KMS-11 (cell line): ENCODE data around the gene EDN2.

Source experiments
- H2AFZ ChIP-seq: fragments of 200-600 bp; sonication (generic); 2 replicates; pipeline ENCODE4 v1.6.1; 2016; ENCODE audit warnings: antibody characterized with exemption, mixed run types, low read depth
- H3K27ac ChIP-seq: fragments of 200-600 bp; sonication (generic); 2 replicates; pipeline ENCODE4 v1.6.1; 2016; ENCODE audit warnings: mild to moderate bottlenecking, mixed run types
- H3K27me3 ChIP-seq: fragments of 200-600 bp; sonication (generic); 2 replicates; pipeline ENCODE4 v1.6.1; 2017; ENCODE audit warnings: mild to moderate bottlenecking, low read depth, mixed run types, moderate library complexity; ENCODE audit not compliant: insufficient read depth
- H3K36me3 ChIP-seq: fragments of 200-600 bp; sonication (generic); 2 replicates; pipeline ENCODE4 v1.6.1; 2017; ENCODE audit warnings: mild to moderate bottlenecking, mixed run types; ENCODE audit not compliant: insufficient read depth
- H3K4me1 ChIP-seq: fragments of 200-600 bp; sonication (generic); 2 replicates; pipeline ENCODE4 v1.6.1; 2016; ENCODE audit warnings: mild to moderate bottlenecking, low read depth, mixed run types; ENCODE audit not compliant: poor library complexity, severe bottlenecking
- H3K4me2 ChIP-seq: fragments of 200-600 bp; sonication (generic); 2 replicates; pipeline ENCODE4 v1.7.0; 2016; ENCODE audit warnings: mild to moderate bottlenecking, mixed run types
- H3K4me3 ChIP-seq: fragments of 200-600 bp; sonication (generic); IDR thresholded peaks from 2 replicates; pipeline ENCODE4 v1.6.1; 2017; ENCODE audit warnings: low read depth, low read length, mixed read lengths; ENCODE audit not compliant: insufficient read depth
- H3K79me2 ChIP-seq: fragments of 200-600 bp; sonication (generic); 2 replicates; pipeline ENCODE4 v1.6.1; 2016; ENCODE audit warnings: low read depth, mixed run types; ENCODE audit not compliant: insufficient read depth
- H3K9ac ChIP-seq: fragments of 200-600 bp; sonication (generic); 2 replicates; pipeline ENCODE4 v1.6.1; 2016; ENCODE audit warnings: mild to moderate bottlenecking, mixed run types
- H4K20me1 ChIP-seq: fragments of 200-600 bp; sonication (generic); 2 replicates; pipeline ENCODE4 v1.6.1; 2016; ENCODE audit warnings: mild to moderate bottlenecking, mixed run types; ENCODE audit not compliant: insufficient read depth
- TF ChIP-seq, protein P1 (sequence below): fragments of 200-600 bp; sonication (generic); conservative IDR thresholded peaks from 2 replicates; pipeline ENCODE4 v1.6.1; 2017; ENCODE audit warnings: low read depth, mild to moderate bottlenecking, antibody characterized with exemption, low read length, moderate library complexity, mixed read lengths

The EDN2 gene

DNA sequence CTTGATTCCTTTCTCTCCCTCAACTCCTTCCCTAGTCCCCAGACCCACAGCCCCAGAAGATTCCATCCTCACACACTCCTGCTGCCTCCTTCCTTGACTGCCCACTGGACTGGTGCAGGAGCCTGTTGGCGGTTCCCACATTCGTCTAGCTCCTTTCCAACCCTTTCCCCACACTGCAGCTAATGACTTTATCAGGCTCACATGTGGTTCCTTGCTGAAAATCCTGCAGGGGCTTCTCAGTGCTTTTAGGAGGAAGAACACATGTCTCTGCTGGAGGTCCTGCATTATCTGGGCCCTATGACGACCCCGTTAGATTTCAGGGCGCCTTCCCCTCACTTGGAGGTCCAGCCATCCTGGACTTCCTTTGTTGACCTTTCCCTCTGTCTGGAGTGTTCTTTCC, 50.2 kb downstream of the EDN2 start:
- Histone ChIP-seq H3K4me3 (no peak overlapping the region), H3K36me3 (no peaks in the 10 kb centered on the region), H2AFZ (no peak overlapping the region), H3K79me2 (no peaks in the 10 kb centered on the region), H3K27ac (no peak overlapping the region), H4K20me1 (no peaks in the 10 kb centered on the region), H3K9ac (no peak overlapping the region), H3K4me1 (peaks cover 29% of the 10 kb centered on the region), H3K4me2 (no peak overlapping the region), H3K27me3 (no peaks in the 10 kb centered on the region; the same call in 1 of the 2 replicates)
- TF ChIP-seq, protein P1, sequence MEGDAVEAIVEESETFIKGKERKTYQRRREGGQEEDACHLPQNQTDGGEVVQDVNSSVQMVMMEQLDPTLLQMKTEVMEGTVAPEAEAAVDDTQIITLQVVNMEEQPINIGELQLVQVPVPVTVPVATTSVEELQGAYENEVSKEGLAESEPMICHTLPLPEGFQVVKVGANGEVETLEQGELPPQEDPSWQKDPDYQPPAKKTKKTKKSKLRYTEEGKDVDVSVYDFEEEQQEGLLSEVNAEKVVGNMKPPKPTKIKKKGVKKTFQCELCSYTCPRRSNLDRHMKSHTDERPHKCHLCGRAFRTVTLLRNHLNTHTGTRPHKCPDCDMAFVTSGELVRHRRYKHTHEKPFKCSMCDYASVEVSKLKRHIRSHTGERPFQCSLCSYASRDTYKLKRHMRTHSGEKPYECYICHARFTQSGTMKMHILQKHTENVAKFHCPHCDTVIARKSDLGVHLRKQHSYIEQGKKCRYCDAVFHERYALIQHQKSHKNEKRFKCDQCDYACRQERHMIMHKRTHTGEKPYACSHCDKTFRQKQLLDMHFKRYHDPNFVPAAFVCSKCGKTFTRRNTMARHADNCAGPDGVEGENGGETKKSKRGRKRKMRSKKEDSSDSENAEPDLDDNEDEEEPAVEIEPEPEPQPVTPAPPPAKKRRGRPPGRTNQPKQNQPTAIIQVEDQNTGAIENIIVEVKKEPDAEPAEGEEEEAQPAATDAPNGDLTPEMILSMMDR: no peak

DNA sequence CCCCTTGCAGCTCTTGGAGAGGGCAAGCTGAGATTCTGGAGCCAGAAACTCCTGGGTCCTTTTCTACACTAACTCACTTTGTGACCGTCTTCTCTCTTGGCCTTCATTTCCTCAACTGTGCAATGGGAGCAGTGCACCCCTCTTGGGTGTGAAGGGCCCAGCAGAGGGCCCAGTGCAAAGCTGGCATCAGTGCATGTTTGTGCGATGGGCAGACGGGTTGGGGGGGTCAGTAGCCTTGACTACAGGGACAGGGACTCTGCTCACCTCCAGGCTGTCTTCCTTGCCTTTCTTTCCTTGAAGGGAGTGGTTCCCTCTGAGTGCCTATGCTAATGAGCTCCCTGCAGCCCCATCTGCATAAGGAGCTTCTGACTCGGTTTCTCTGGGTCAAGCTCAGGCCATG, 51.0 kb downstream of the EDN2 start:
- Histone ChIP-seq H3K9ac (no peak overlapping the region), H3K36me3 (no peaks in the 10 kb centered on the region), H3K79me2 (no peaks in the 10 kb centered on the region), H3K4me3 (no peak overlapping the region), H3K27ac (no peak overlapping the region), H2AFZ (no peak overlapping the region), H4K20me1 (no peaks in the 10 kb centered on the region), H3K4me1 (peaks cover 33% of the 10 kb centered on the region), H3K4me2 (no peak overlapping the region), H3K27me3 (no peaks in the 10 kb centered on the region; the same call in 1 of the 2 replicates)
- TF ChIP-seq, protein P1: no peak

DNA sequence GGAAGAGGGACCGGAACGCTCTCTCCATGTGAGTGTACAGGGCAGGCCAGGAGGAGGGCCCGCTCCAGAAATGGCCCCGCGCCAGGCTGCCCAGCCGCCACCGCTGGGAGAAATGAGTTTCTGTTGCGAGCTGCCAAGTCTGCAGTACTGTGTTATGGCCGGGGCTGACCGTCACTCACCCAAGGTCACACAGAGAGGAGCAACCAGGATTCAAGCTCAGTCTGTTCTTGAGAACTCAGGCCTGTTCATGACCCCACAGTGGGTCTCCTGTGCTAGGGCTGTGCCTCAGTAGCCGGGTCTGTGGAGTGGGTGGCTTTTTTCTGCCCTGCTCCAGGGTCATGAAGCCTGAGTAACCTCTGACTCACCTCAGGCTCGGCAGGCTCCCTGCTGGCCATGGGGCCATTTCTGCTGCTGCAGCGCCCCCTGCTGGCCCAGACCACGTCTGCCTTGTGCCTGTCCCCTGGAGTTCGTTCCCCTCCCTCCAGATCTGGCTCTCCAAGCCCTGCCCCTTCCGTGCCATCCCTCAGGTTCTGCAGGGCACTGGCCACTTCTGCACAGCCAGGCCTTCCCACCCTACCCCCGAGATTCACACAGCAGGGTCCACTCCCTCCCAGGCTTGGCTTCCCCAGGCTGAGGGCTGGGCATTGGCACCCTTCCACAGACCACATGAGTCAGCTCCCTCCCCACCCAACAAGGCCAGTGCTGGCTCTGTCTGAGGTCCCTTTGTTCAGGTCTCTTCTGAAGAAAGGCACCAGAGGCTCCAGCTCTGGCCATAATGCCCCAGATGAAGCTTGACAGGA, 51.8 kb downstream of the EDN2 start:
- TF ChIP-seq, protein P1: peak; percentile 88
- peaks cover 33% of the 10 kb centered on the region for H3K4me1 ChIP-seq
- H3K36me3 ChIP-seq: no peaks in the 10 kb centered on the region
- no peak overlapping the region for H3K9ac ChIP-seq
- H2AFZ ChIP-seq: peak overlapping the region; percentile 5; the same call in 1 of the 2 replicates
- no peaks in the 10 kb centered on the region for H4K20me1 ChIP-seq
- H3K27me3 ChIP-seq: no peaks in the 10 kb centered on the region; the same call in 1 of the 2 replicates
- no peak overlapping the region for H3K4me2 ChIP-seq
- no peak overlapping the region for H3K4me3 ChIP-seq
- H3K27ac ChIP-seq: no peak overlapping the region
- no peaks in the 10 kb centered on the region for H3K79me2 ChIP-seq

DNA sequence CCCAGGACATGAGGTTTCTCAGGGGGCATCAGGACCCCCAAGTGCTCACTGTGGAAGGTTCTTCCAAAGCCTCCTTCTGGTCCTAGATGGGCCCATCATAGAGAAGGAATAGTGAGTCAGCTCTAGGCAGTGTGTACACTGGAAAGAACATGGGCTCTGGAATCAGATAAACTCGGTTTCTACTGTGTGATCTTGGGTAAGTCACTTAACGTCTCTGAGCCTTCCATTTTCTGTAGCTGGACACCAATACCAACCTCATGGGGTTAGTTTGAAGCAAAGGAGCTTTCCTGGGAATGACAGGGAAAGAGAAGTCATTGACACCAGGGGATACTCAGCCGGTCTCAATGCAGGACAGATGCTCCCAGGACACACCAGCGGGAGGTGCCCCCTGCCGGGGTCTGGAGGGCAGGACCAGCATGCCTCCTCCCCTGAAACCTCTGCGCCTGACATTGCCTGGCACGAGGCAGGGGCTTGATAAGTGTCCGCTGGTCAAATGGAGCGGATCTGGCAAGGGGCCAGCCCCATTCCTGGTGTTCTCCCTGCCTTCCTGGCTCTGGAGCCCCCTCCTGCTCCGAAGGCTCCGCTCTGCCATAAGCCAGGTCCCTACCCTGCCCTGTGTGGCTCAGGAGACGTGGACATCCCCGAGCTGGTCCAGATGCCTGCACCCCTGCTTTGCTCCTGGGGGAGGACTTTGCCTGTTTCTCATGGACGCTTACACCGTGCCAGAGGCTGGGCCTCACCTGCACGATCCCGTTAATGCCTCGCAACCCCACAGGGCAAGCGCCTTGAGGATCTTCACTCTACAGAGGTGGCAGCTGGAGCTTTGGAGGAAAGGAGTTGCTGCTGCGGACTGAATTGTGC, 52.8 kb downstream of the EDN2 start:
- Histone ChIP-seq H4K20me1 (no peaks in the 10 kb centered on the region), H3K4me2 (no peak overlapping the region), H3K79me2 (no peaks in the 10 kb centered on the region), H3K4me3 (no peak overlapping the region), H3K36me3 (no peaks in the 10 kb centered on the region), H2AFZ (no peak overlapping the region), H3K4me1 (peaks cover 33% of the 10 kb centered on the region), H3K27me3 (no peaks in the 10 kb centered on the region; the same call in 1 of the 2 replicates), H3K27ac (no peak overlapping the region), H3K9ac (no peak overlapping the region)
- TF ChIP-seq, protein P1: no peak
